GM23338 (cell line): ENCODE data around the gene ABHD14A. TPM values are rescaled to one million over a fixed set of nuclear protein-coding genes. Genes with fewer than 3 reads are reported as not detected.

Source experiments
- ATAC-seq: fragments of 200-7000 bp; cut with Tn5 transposase; 3 replicates; pipeline ENCODE4 v1.9.1; 2020
- DNase-seq: peaks from one replicate; pipeline ENCODE4 v3.0.0-alpha.2; 2015; ENCODE audit warnings: low spot score
- H2AFZ ChIP-seq: fragments of 200-600 bp; sonication (generic); 2 replicates; pipeline ENCODE4 v1.8.0; 2016; ENCODE audit warnings: antibody characterized with exemption, mild to moderate bottlenecking, moderate library complexity
- H3F3A ChIP-seq: fragments of 200-600 bp; sonication (generic); replicated peaks from 2 replicates; pipeline ENCODE4 v1.8.0; 2017; ENCODE audit warnings: antibody characterized with exemption, mixed run types, low read depth
- H3K27ac ChIP-seq: fragments of 200-600 bp; sonication (generic); 2 replicates; pipeline ENCODE4 v1.6.1; 2016; ENCODE audit warnings: low read depth
- H3K27me3 ChIP-seq: fragments of 200-600 bp; sonication (generic); 2 replicates; pipeline ENCODE4 v1.8.0; 2016; ENCODE audit warnings: mild to moderate bottlenecking, mixed run types, moderate library complexity; ENCODE audit not compliant: insufficient read depth
- H3K36me3 ChIP-seq: fragments of 200-600 bp; sonication (generic); 2 replicates; pipeline ENCODE4 v1.8.0; 2016; ENCODE audit warnings: mild to moderate bottlenecking; ENCODE audit not compliant: insufficient read depth
- H3K4me1 ChIP-seq: fragments of 200-600 bp; sonication (generic); 2 replicates; pipeline ENCODE4 v1.8.0; 2016; ENCODE audit warnings: mild to moderate bottlenecking, moderate library complexity; ENCODE audit not compliant: insufficient read depth
- H3K4me2 ChIP-seq: fragments of 200-600 bp; sonication (generic); 2 replicates; pipeline ENCODE4 v1.7.1; 2017; ENCODE audit warnings: mixed run types
- H3K4me3 ChIP-seq: fragments of 200-600 bp; sonication (generic); 2 replicates; pipeline ENCODE4 v1.6.1; 2016; ENCODE audit warnings: mixed run types
- H3K79me2 ChIP-seq: fragments of 200-600 bp; sonication (generic); replicated peaks from 2 replicates; pipeline ENCODE4 v1.8.0; 2017; ENCODE audit warnings: mild to moderate bottlenecking; ENCODE audit not compliant: insufficient read depth
- H3K9me2 ChIP-seq: fragments of 200-600 bp; sonication (generic); 2 replicates; pipeline ENCODE4 v1.8.0; 2017; ENCODE audit not compliant: insufficient read depth
- H4K20me1 ChIP-seq: fragments of 200-600 bp; sonication (generic); replicated peaks from 2 replicates; pipeline ENCODE4 v1.8.0; 2017; ENCODE audit warnings: mild to moderate bottlenecking; ENCODE audit not compliant: insufficient read depth
- H3K27ac Mint-ChIP-seq: 2 replicates; pipeline ENCODE4 v1.8.0; 2020; ENCODE audit warnings: inconsistent platforms, mild to moderate bottlenecking, moderate library complexity, mixed read lengths
- H3K27me3 Mint-ChIP-seq: 3 replicates; pipeline ENCODE4 v1.8.0; 2022; ENCODE audit warnings: low read depth, mild to moderate bottlenecking, moderate library complexity, mixed read lengths, inconsistent platforms; ENCODE audit not compliant: insufficient read depth, poor library complexity
- H3K36me3 Mint-ChIP-seq: 3 replicates; pipeline ENCODE4 v1.8.0; 2021; ENCODE audit warnings: low read depth, mild to moderate bottlenecking, inconsistent platforms, moderate library complexity, mixed read lengths
- H3K4me1 Mint-ChIP-seq: 3 replicates; pipeline ENCODE4 v1.8.0; 2020; ENCODE audit warnings: mild to moderate bottlenecking, inconsistent platforms, mixed read lengths
- H3K4me3 Mint-ChIP-seq: 3 replicates; pipeline ENCODE4 v1.8.0; 2021; ENCODE audit warnings: moderate library complexity, mild to moderate bottlenecking, inconsistent platforms, mixed read lengths
- H3K9me3 Mint-ChIP-seq: 3 replicates; pipeline ENCODE4 v1.8.0; 2020; ENCODE audit warnings: moderate library complexity, mild to moderate bottlenecking, inconsistent platforms, mixed read lengths
- CREB1 ChIP-seq: fragments of 250-450 bp; sonication (Bioruptor Pico); IDR thresholded peaks from 2 replicates; pipeline ENCODE4 v1.5.0; 2020; ENCODE audit warnings: low read depth, mild to moderate bottlenecking, moderate library complexity
- EZH2phosphoT487 ChIP-seq: fragments of 200-600 bp; sonication (generic); IDR thresholded peaks from one replicate; pipeline ENCODE4 v1.8.1; 2018; ENCODE audit warnings: antibody characterized with exemption; ENCODE audit not compliant: unreplicated experiment
- JUNB ChIP-seq: IDR thresholded peaks from one replicate; pipeline ENCODE4 v1.6.1; 2016; ENCODE audit warnings: antibody characterized with exemption; ENCODE audit not compliant: unreplicated experiment
- POLR2AphosphoS5 ChIP-seq: IDR thresholded peaks from 2 replicates; pipeline ENCODE4 v1.6.1; 2016; ENCODE audit warnings: antibody characterized with exemption, low read depth
- ZNF331 ChIP-seq: fragments of 250-450 bp; sonication (Bioruptor Pico); IDR thresholded peaks from 2 replicates; pipeline ENCODE4 v1.5.0; 2020; ENCODE audit warnings: low read depth, mild to moderate bottlenecking, moderate library complexity
- polyA plus RNA-seq: library from polyadenylated mRNA; unstranded; fragments of >200 nt; fragmentation: Nextera tagmentation; extraction: Ambion mirVana; gene quantifications from 2 replicates; pipeline ENCODE4 v1.2.1, GENCODE V29; 2016
- total RNA-seq: library from RNA; depleted of rRNA; stranded (reverse); fragments of >200 nt; shearing (Covaris generic); gene quantifications from 2 replicates; pipeline ENCODE4 v1.2.3, GENCODE V29; 2014
- TF ChIP-seq, protein P1 (sequence below): fragments of 250-450 bp; sonication (Bioruptor Pico); IDR thresholded peaks from 2 replicates; pipeline ENCODE4 v1.5.0; 2020; ENCODE audit warnings: mild to moderate bottlenecking, moderate library complexity
- TF ChIP-seq, protein P2 (sequence below), 2 experiments: fragments of 200-600 bp in 1 of 2; sonication (generic) in 1 of 2; conservative IDR thresholded peaks; 2 replicates each; pipeline versions ENCODE4 v1.5.1 to v1.6.1; 2016 to 2017; ENCODE audit warnings: antibody characterized with exemption in 2 of 2, low read depth in 2 of 2, mild to moderate bottlenecking in 2 of 2, moderate library complexity in 1 of 2

ABHD14A gene
- total and polyA plus RNA-seq, 2 experiments from 2014 or later: 7.8 to 12.7 TPM

DNA sequence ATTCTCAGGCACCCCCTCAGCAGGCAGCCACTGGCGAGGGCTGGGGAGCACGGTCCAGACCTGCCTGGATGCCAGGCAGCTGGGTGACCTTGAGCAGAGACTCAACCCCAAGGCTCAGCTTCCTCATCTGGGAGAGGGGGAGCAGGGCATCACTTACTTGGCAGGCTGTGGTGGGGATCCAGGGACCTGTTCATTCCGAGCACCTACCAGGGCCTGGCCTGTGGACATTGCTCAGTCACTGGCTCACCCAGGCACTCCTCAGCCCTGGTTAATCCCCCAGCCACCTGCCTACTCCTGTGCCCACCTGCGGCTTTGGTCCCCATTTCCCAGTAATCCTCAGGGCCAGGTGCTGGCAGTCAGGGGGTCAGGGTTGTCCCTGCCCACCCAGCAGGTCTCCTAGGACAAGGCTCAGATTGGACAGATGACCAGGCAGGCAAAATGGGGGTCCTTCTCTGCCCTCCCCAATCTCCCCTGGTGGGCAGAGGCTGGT, 30.1 kb downstream of the ABHD14A start:
- no peaks in the 10 kb centered on the region for H4K20me1 ChIP-seq
- TF ChIP-seq, protein P1, sequence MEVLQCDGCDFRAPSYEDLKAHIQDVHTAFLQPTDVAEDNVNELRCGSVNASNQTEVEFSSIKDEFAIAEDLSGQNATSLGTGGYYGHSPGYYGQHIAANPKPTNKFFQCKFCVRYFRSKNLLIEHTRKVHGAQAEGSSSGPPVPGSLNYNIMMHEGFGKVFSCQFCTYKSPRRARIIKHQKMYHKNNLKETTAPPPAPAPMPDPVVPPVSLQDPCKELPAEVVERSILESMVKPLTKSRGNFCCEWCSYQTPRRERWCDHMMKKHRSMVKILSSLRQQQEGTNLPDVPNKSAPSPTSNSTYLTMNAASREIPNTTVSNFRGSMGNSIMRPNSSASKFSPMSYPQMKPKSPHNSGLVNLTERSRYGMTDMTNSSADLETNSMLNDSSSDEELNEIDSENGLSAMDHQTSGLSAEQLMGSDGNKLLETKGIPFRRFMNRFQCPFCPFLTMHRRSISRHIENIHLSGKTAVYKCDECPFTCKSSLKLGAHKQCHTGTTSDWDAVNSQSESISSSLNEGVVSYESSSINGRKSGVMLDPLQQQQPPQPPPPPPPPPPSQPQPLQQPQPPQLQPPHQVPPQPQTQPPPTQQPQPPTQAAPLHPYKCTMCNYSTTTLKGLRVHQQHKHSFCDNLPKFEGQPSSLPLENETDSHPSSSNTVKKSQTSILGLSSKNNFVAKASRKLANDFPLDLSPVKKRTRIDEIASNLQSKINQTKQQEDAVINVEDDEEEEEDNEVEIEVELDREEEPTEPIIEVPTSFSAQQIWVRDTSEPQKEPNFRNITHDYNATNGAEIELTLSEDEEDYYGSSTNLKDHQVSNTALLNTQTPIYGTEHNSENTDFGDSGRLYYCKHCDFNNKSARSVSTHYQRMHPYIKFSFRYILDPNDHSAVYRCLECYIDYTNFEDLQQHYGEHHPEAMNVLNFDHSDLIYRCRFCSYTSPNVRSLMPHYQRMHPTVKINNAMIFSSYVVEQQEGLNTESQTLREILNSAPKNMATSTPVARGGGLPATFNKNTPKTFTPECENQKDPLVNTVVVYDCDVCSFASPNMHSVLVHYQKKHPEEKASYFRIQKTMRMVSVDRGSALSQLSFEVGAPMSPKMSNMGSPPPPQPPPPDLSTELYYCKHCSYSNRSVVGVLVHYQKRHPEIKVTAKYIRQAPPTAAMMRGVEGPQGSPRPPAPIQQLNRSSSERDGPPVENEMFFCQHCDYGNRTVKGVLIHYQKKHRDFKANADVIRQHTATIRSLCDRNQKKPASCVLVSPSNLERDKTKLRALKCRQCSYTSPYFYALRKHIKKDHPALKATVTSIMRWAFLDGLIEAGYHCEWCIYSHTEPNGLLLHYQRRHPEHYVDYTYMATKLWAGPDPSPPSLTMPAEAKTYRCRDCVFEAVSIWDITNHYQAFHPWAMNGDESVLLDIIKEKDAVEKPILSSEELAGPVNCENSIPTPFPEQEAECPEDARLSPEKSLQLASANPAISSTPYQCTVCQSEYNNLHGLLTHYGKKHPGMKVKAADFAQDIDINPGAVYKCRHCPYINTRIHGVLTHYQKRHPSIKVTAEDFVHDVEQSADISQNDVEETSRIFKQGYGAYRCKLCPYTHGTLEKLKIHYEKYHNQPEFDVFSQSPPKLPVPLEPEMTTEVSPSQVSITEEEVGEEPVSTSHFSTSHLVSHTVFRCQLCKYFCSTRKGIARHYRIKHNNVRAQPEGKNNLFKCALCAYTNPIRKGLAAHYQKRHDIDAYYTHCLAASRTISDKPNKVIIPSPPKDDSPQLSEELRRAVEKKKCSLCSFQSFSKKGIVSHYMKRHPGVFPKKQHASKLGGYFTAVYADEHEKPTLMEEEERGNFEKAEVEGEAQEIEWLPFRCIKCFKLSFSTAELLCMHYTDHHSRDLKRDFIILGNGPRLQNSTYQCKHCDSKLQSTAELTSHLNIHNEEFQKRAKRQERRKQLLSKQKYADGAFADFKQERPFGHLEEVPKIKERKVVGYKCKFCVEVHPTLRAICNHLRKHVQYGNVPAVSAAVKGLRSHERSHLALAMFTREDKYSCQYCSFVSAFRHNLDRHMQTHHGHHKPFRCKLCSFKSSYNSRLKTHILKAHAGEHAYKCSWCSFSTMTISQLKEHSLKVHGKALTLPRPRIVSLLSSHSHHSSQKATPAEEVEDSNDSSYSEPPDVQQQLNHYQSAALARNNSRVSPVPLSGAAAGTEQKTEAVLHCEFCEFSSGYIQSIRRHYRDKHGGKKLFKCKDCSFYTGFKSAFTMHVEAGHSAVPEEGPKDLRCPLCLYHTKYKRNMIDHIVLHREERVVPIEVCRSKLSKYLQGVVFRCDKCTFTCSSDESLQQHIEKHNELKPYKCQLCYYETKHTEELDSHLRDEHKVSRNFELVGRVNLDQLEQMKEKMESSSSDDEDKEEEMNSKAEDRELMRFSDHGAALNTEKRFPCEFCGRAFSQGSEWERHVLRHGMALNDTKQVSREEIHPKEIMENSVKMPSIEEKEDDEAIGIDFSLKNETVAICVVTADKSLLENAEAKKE: no peak
- no peak for TF ChIP-seq EZH2phosphoT487
- no peak for TF ChIP-seq POLR2AphosphoS5
- TF ChIP-seq ZNF331 (CRISPR knock-in tag): no peak
- TF ChIP-seq CREB1 (CRISPR knock-in tag): no peak
- TF ChIP-seq, protein P2, sequence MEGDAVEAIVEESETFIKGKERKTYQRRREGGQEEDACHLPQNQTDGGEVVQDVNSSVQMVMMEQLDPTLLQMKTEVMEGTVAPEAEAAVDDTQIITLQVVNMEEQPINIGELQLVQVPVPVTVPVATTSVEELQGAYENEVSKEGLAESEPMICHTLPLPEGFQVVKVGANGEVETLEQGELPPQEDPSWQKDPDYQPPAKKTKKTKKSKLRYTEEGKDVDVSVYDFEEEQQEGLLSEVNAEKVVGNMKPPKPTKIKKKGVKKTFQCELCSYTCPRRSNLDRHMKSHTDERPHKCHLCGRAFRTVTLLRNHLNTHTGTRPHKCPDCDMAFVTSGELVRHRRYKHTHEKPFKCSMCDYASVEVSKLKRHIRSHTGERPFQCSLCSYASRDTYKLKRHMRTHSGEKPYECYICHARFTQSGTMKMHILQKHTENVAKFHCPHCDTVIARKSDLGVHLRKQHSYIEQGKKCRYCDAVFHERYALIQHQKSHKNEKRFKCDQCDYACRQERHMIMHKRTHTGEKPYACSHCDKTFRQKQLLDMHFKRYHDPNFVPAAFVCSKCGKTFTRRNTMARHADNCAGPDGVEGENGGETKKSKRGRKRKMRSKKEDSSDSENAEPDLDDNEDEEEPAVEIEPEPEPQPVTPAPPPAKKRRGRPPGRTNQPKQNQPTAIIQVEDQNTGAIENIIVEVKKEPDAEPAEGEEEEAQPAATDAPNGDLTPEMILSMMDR (conservative IDR thresholded peaks at IDR 0.05; ENCODE audit: low read depth in 2 of 2): no peak
- TF ChIP-seq JUNB: no peak
- no peak overlapping the region for H3K27ac ChIP-seq
- Mint-ChIP-seq H3K4me1 (peaks cover 60% of the 10 kb centered on the region), H3K4me3 (peak overlapping the region; percentile 59; the same call in 2 of the 3 replicates), H3K9me3 (no peaks in the 10 kb centered on the region), H3K36me3 (no peaks in the 10 kb centered on the region), H3K27ac (no peak overlapping the region), H3K27me3 (peaks cover 22% of the 10 kb centered on the region)
- ATAC-seq: no peak
- no peaks in the 10 kb centered on the region for H3K9me2 ChIP-seq
- H3K4me2 ChIP-seq: peak overlapping the region; percentile 73; the same call in 1 of the 2 replicates
- peak overlapping the region; percentile 91 for H2AFZ ChIP-seq
- peaks cover 30% of the 10 kb centered on the region; the same call in 1 of the 2 replicates for H3K4me1 ChIP-seq
- no peaks in the 10 kb centered on the region for H3K79me2 ChIP-seq
- H3K36me3 ChIP-seq: no peaks in the 10 kb centered on the region
- no peaks in the 10 kb centered on the region for H3K27me3 ChIP-seq
- peak overlapping the region; percentile 47; the same call in 1 of the 2 replicates for H3K4me3 ChIP-seq
- no peak for DNase-seq
- H3F3A ChIP-seq: no peaks in the 10 kb centered on the region; the same call in 1 of the 2 replicates
